ENCODE measurements around the gene OR51S1.
"Not testable (repeated sequence)": the region's sequence is repeated elsewhere in the genome, so short reads cannot be mapped to it uniquely, and the experiment has no call there.

Gene OR51S1

GRCh38 chr11:4848908-4849532, at the start of gene OR51S1:
Gene OR51S1, minus strand, starts transcription at chr11:4849208. Its CDS starts 0 bp downstream, at chr11:4849208.
- Histone ChIP-seq H3K4me1 (ENCODE audit: insufficient read depth, low read length) (no peaks in the 10 kb centered on the region), H3K9me3 (ENCODE audit: control insufficient read depth, insufficient read depth, low read length) (no peaks in the 10 kb centered on the region), H3K9ac (ENCODE audit: low read depth, low read length) (no peak within 1 kb of the TSS), H3K36me3 (ENCODE audit: insufficient read depth, low read length) (no peaks in the 10 kb centered on the region)

- Histone ChIP-seq H3K9ac (ENCODE audit: low read depth, low read length) (no peak overlapping the region), H3K4me1 (ENCODE audit: insufficient read depth, low read length) (no peaks in the 10 kb centered on the region), H3K36me3 (ENCODE audit: insufficient read depth, low read length) (no peaks in the 10 kb centered on the region), H3K9me3 (ENCODE audit: control insufficient read depth, insufficient read depth, low read length) (no peaks in the 10 kb centered on the region)
These were observed 43.1 kb upstream of the OR51S1 start for GRCh38 chr11:4891996-4892640.

GRCh38 chr11:4890279-4890678, 41.3 kb upstream of the OR51S1 start:
- Histone ChIP-seq H3K36me3 (ENCODE audit: insufficient read depth, low read length) (no peaks in the 10 kb centered on the region), H3K9me3 (ENCODE audit: control insufficient read depth, insufficient read depth, low read length) (no peaks in the 10 kb centered on the region), H3K9ac (ENCODE audit: low read depth, low read length) (no peak overlapping the region), H3K4me1 (ENCODE audit: insufficient read depth, low read length) (no peaks in the 10 kb centered on the region)

- H3K9ac ChIP-seq (ENCODE audit: low read depth, low read length), result no peak overlapping the region
- no peaks in the 10 kb centered on the region for H3K36me3 ChIP-seq (ENCODE audit: insufficient read depth, low read length)
- no peaks in the 10 kb centered on the region for H3K9me3 ChIP-seq (ENCODE audit: control insufficient read depth, insufficient read depth, low read length)
- no peaks in the 10 kb centered on the region for H3K4me1 ChIP-seq (ENCODE audit: insufficient read depth, low read length)
These were observed 38.6 kb upstream of the OR51S1 start for GRCh38 chr11:4887591-4887990.

- no peaks in the 10 kb centered on the region for H3K4me1 ChIP-seq (ENCODE audit: insufficient read depth, low read length)
- no peaks in the 10 kb centered on the region for H3K36me3 ChIP-seq (ENCODE audit: insufficient read depth, low read length)
- no peak overlapping the region for H3K9ac ChIP-seq (ENCODE audit: low read depth, low read length)
- no peaks in the 10 kb centered on the region for H3K9me3 ChIP-seq (ENCODE audit: control insufficient read depth, insufficient read depth, low read length)
These were observed 37.2 kb upstream of the OR51S1 start for GRCh38 chr11:4886186-4886585.

- H3K9ac ChIP-seq (ENCODE audit: low read depth, low read length), result no peak overlapping the region
- no peaks in the 10 kb centered on the region for H3K9me3 ChIP-seq (ENCODE audit: control insufficient read depth, insufficient read depth, low read length)
- no peaks in the 10 kb centered on the region for H3K36me3 ChIP-seq (ENCODE audit: insufficient read depth, low read length)
- H3K4me1 ChIP-seq (ENCODE audit: insufficient read depth, low read length), result no peaks in the 10 kb centered on the region
These were observed 35.4 kb upstream of the OR51S1 start for GRCh38 chr11:4884361-4884760.

GRCh38 chr11:4882543-4882942, 33.5 kb upstream of the OR51S1 start:
- H3K9me3 ChIP-seq (ENCODE audit: control insufficient read depth, insufficient read depth, low read length), result no peaks in the 10 kb centered on the region
- H3K4me1 ChIP-seq (ENCODE audit: insufficient read depth, low read length), result no peaks in the 10 kb centered on the region
- no peaks in the 10 kb centered on the region for H3K36me3 ChIP-seq (ENCODE audit: insufficient read depth, low read length)
- no peak overlapping the region for H3K9ac ChIP-seq (ENCODE audit: low read depth, low read length)

- Histone ChIP-seq H3K9me3 (ENCODE audit: control insufficient read depth, insufficient read depth, low read length) (no peaks in the 10 kb centered on the region), H3K4me1 (ENCODE audit: insufficient read depth, low read length) (no peaks in the 10 kb centered on the region), H3K9ac (ENCODE audit: low read depth, low read length) (no peak within 1 kb of the TSS), H3K36me3 (ENCODE audit: insufficient read depth, low read length) (no peaks in the 10 kb centered on the region)
These were observed 33.0 kb upstream of the OR51S1 start, which contains the start of gene OR51T1 for GRCh38 chr11:4881860-4882500. Gene OR51T1, plus strand, starts transcription at chr11:4881900. Its CDS starts 0 bp downstream, at chr11:4881900.

- H3K36me3 ChIP-seq (ENCODE audit: insufficient read depth, low read length), result no peaks in the 10 kb centered on the region
- no peaks in the 10 kb centered on the region for H3K4me1 ChIP-seq (ENCODE audit: insufficient read depth, low read length)
- no peak overlapping the region for H3K9ac ChIP-seq (ENCODE audit: low read depth, low read length)
- H3K9me3 ChIP-seq (ENCODE audit: control insufficient read depth, insufficient read depth, low read length), result no peaks in the 10 kb centered on the region
These were observed 32.2 kb upstream of the OR51S1 start for GRCh38 chr11:4881188-4881587.

GRCh38 chr11:4865855-4866254, 16.8 kb upstream of the OR51S1 start:
- Histone ChIP-seq H3K9ac (ENCODE audit: low read depth, low read length) (no peak overlapping the region), H3K9me3 (ENCODE audit: control insufficient read depth, insufficient read depth, low read length) (no peaks in the 10 kb centered on the region), H3K4me1 (ENCODE audit: insufficient read depth, low read length) (peaks cover 12% of the 10 kb centered on the region; the same call in 1 of the 2 replicates), H3K36me3 (ENCODE audit: insufficient read depth, low read length) (no peaks in the 10 kb centered on the region)

- H3K4me1 ChIP-seq (ENCODE audit: insufficient read depth, low read length), result peaks cover 12% of the 10 kb centered on the region; the same call in 1 of the 2 replicates
- no peaks in the 10 kb centered on the region for H3K9me3 ChIP-seq (ENCODE audit: control insufficient read depth, insufficient read depth, low read length)
- H3K9ac ChIP-seq (ENCODE audit: low read depth, low read length), result no peak overlapping the region
- H3K36me3 ChIP-seq (ENCODE audit: insufficient read depth, low read length), result no peaks in the 10 kb centered on the region
These were observed 14.9 kb upstream of the OR51S1 start for GRCh38 chr11:4863876-4864275.

GRCh38 chr11:4862447-4863236, 13.6 kb upstream of the OR51S1 start:
- Histone ChIP-seq H3K9me3 (ENCODE audit: control insufficient read depth, insufficient read depth, low read length) (no peaks in the 10 kb centered on the region), H3K36me3 (ENCODE audit: insufficient read depth, low read length) (no peaks in the 10 kb centered on the region), H3K4me1 (ENCODE audit: insufficient read depth, low read length) (peaks cover 12% of the 10 kb centered on the region; the same call in 1 of the 2 replicates), H3K9ac (ENCODE audit: low read depth, low read length) (no peak overlapping the region)

- not testable (repeated sequence) for H3K36me3 ChIP-seq (ENCODE audit: insufficient read depth, low read length); H3K9ac ChIP-seq (ENCODE audit: low read depth, low read length); H3K9me3 ChIP-seq (ENCODE audit: control insufficient read depth, insufficient read depth, low read length); H3K4me1 ChIP-seq (ENCODE audit: insufficient read depth, low read length)
These were observed 5.3 kb upstream of the OR51S1 start for GRCh38 chr11:4854286-4854685.

- H3K4me1 ChIP-seq (ENCODE audit: insufficient read depth, low read length), result no peaks in the 10 kb centered on the region
- no peaks in the 10 kb centered on the region for H3K9me3 ChIP-seq (ENCODE audit: control insufficient read depth, insufficient read depth, low read length)
- no peaks in the 10 kb centered on the region for H3K36me3 ChIP-seq (ENCODE audit: insufficient read depth, low read length)
- no peak overlapping the region for H3K9ac ChIP-seq (ENCODE audit: low read depth, low read length)
These were observed 2.0 kb upstream of the OR51S1 start for GRCh38 chr11:4851033-4851432.
